ENCODE results near the gene RASSF3.
"Not testable (repeated sequence)": the region's sequence is repeated elsewhere in the genome, so short reads cannot be mapped to it uniquely, and the experiment has no call there.

Gene RASSF3

DNA sequence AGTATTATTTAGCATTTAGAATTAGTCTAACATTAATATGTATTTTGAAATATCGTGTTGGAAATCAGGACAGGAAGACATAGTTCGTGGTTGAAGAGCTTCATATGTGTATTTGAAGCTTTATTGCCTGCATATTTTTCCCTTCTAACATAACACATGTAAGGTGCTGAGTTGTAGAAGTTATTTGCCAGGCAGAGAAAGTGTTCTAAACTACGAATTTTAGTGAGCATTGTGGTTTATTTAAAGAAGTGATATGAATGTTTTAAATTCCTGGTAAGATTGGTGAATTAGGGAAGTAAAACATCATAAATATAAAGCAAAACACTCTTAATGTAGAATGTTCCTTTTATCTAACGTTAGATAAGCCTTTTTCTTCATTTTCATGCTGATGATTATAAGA, 2.5 kb downstream of the RASSF3 start:
- Mint-ChIP-seq H3K27me3 (no peaks in the 10 kb centered on the region), H3K4me1 (peaks cover 56% of the 10 kb centered on the region), H3K9me3 (no peaks in the 10 kb centered on the region), H3K27ac (peak overlapping the region; percentile 91), H3K36me3 (peaks cover 28% of the 10 kb centered on the region), H3K4me3 (peak overlapping the region; percentile 99)
- ATAC-seq: no peak

DNA sequence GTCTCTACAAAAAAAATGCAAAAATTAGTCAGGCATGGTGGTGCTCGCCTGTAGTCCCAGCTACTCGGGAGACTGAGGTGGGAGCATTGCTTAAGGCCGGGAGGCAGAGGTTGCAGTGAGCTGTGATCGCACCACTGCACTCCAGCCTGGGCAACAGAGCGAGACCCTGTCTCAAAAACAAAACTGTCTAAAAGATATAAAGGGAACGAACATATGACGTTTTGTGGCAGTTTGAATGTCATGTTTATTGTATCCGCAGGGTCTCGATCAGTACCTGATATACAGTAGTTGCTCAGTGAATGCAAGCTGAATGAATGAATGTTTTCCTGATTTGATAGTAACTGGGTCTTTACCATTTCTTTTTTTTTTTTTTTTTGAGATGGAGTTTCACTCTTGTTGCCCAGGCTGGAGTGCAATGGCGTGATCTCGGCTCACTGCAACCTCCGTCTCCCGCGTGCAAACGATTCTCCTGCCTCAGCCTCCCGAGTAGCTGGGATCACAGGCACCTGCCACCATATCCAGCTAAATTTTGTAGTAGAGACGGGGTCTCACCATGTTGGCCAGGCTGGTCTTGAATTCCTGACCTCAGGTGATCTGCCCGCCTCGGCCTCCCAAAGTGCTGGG, 3.6 kb downstream of the RASSF3 start:
- H3K27me3 Mint-ChIP-seq, ATAC-seq, H3K9me3 Mint-ChIP-seq: not testable (repeated sequence)
- peaks cover 28% of the 10 kb centered on the region for H3K36me3 Mint-ChIP-seq
- H3K4me3 Mint-ChIP-seq: peak overlapping the region; percentile 99
- H3K4me1 Mint-ChIP-seq: peaks cover 54% of the 10 kb centered on the region
- H3K27ac Mint-ChIP-seq: peak overlapping the region; percentile 91

DNA sequence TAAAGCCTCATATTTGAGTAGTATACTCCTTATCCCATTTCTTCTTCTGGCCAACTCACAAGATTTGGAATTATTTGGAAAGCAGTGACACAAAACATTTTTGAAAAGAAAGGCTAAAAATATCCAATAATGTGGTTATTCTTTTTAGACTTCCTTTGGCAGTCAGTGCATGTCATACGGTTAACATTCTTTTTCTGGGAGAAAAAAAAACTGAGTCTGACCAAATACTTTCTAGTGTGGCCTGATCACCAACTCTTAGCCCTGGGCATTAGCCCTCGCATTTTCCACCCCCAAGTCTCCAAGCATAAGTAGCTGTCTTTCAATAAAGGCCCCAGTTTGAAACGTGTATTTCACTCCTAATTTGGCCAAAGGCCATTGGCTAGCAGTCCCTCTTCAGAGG, 5.9 kb downstream of the RASSF3 start:
- H3K36me3 Mint-ChIP-seq: peaks cover 32% of the 10 kb centered on the region
- H3K4me3 Mint-ChIP-seq: peak overlapping the region; percentile 57
- peaks cover 68% of the 10 kb centered on the region for H3K4me1 Mint-ChIP-seq
- no peaks in the 10 kb centered on the region for H3K9me3 Mint-ChIP-seq
- H3K27me3 Mint-ChIP-seq: no peaks in the 10 kb centered on the region
- ATAC-seq: no peak
- peak overlapping the region; percentile 91 for H3K27ac Mint-ChIP-seq

DNA sequence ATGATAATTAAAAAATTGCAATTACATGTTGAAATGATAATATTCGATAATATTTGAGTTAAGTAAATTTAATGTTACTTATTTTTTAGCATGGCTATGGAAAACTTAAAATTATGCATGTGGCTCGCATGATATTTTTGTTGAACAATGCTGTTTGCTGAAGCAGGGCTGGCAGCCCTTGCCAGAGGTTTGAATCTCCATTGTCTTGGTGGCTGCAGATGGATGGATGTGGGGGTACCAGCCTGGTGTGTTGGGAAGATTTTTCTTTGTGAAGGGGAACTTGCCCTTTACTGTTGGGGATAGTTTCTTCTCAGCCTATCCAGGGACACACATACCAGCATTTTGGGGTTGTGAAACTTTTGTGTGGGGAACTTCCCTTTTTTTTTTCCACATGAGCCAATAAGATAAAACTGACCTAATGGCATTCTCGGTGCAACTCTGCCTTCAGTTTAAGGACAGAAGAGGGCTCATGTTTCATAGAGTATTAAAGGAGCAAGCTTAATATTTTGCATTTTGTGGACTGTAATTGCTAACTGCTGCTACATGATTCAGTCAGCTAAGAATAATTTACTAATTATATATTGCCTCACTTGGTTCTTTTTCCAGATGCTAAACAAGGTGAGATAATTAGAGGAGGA, 8.8 kb downstream of the RASSF3 start:
- H3K27me3 Mint-ChIP-seq: no peaks in the 10 kb centered on the region
- H3K4me3 Mint-ChIP-seq: peak overlapping the region; percentile 77
- H3K27ac Mint-ChIP-seq: peak overlapping the region; percentile 91
- peaks cover 24% of the 10 kb centered on the region for H3K36me3 Mint-ChIP-seq
- no peaks in the 10 kb centered on the region for H3K9me3 Mint-ChIP-seq
- ATAC-seq: peak; percentile 71
- H3K4me1 Mint-ChIP-seq: peaks cover 74% of the 10 kb centered on the region

DNA sequence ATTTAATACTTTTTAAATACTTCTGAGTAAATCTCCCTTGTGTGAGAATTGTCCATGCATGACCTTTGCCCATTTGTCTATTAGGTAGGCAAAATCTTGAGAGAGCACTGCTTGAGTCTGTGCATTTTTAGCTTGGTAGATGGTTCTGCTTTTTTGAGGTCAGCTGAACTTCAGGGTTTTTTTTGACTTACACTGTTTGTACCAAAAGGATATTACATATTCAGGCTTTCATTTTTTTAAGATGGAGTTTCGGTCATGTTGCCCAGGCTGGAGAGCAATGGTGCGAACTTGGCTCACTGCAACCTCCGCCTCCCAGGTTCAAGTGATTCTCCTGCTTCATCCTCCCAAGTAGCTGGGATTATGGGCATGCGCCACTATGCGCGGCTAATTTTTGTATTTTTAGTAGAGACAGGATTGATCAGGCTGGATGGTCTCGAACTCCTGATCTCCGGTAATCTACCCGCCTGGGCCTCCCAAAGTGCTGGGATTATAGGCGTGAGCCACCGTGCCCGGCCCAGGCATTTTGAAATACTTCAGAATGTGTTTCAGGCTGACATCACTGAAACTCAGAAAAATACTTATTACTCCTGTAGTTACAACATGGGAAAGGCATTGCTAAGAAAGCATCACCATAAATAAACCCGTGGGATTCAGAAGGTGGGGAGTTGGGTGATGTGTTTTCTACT, 11.1 kb downstream of the RASSF3 start:
- no peaks in the 10 kb centered on the region for H3K9me3 Mint-ChIP-seq
- H3K27me3 Mint-ChIP-seq: no peaks in the 10 kb centered on the region
- peak overlapping the region; percentile 79 for H3K4me3 Mint-ChIP-seq
- peaks cover 70% of the 10 kb centered on the region for H3K4me1 Mint-ChIP-seq
- peaks cover 18% of the 10 kb centered on the region for H3K36me3 Mint-ChIP-seq
- peak overlapping the region; percentile 91 for H3K27ac Mint-ChIP-seq
- ATAC-seq: peak; percentile 93

DNA sequence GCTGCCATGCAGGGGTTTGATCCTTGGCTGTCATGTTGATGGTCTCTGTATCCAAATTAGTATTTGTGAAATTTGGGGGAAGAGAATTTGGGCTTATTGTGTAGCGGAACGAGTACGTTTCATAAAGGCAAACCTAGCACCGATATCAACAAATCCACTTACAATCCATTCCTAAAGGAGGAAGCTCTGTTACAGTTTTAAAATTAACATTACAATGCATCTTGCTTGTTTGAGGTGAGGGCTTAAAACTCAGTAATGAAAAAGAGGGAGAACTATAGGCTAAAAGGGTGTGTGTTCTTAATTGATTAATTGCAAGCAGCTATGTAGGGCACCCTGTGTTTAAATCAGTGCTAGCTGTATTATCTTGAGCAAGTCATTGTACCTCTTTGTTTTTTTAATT, 13.7 kb downstream of the RASSF3 start:
- peak overlapping the region; percentile 91 for H3K27ac Mint-ChIP-seq

DNA sequence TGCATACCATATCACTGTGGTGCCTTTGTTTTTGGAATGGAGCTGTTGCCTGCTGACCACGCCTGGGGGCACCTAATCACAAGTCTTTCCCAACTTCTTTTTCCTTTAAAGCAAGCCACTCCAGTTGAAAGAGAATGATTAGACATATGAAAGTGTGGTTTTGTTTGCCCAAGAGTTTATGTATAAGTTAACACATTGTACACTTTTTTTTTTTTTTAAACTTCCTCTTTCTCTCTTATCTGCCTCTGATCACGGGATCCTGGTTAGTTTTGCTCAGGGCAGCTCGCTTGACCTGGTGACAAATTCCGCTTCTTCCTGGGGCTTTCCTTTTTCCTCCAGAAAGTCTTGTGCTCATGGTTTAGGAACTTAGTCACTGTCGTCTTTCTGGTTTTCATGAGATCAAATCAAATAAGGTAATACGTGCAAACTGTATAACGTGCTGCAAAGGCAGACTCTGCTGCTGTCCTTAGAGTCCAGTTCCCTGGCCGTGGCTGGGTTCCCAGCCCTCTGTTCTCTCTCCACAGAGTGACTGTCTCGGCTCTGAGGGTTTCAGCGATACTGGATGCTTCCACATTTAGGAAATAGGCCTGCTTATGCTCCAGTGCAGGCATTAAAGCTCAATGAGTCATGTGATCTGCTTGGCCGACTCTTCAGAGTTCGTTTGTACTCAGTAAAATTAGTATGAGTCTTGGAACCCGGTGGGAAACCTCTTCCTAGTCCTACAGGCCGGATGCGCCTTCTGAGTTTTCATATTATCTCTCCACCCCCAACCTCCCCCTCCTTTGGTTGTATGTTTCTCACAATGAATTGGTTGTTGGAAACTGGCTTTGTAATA, 15.2 kb downstream of the RASSF3 start:
- H3K4me3 Mint-ChIP-seq: peak overlapping the region; percentile 81
- H3K4me1 Mint-ChIP-seq: peaks cover 63% of the 10 kb centered on the region
- no peaks in the 10 kb centered on the region for H3K9me3 Mint-ChIP-seq
- H3K27ac Mint-ChIP-seq: peak overlapping the region; percentile 91
- H3K36me3 Mint-ChIP-seq: peaks cover 9% of the 10 kb centered on the region
- H3K27me3 Mint-ChIP-seq: no peaks in the 10 kb centered on the region
- peak; percentile 70 for ATAC-seq

More for the DNA sequence above, 13.7 kb downstream of the RASSF3 start:
- H3K36me3 Mint-ChIP-seq: peaks cover 13% of the 10 kb centered on the region
- no peak overlapping the region for H3K4me3 Mint-ChIP-seq
- H3K9me3 Mint-ChIP-seq: no peaks in the 10 kb centered on the region
- H3K4me1 Mint-ChIP-seq: peaks cover 69% of the 10 kb centered on the region
- no peaks in the 10 kb centered on the region for H3K27me3 Mint-ChIP-seq
- no peak for ATAC-seq

DNA sequence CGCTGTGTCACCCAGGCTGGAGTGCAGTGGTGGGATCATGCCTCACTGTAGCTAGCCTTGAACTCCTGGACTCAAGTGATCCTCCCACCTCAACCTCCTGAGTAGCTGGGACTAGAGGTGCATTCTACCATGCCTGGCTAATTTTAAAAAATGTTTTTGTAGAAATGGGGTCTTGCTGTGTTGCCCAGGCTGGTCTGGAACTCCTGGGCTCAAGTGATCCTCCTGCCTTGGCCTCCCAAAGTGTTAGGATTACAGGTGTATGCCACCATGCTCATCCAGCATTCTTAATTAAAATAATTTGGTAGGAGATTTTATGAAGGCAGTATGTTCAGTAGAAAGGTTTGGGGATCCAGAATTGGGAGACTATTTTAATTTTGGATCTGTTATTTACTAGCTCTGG, 16.3 kb downstream of the RASSF3 start:
- Mint-ChIP-seq H3K27ac (peak overlapping the region; percentile 64), H3K36me3 (peaks cover 20% of the 10 kb centered on the region), H3K4me1 (peaks cover 65% of the 10 kb centered on the region)
- not testable (repeated sequence) for ATAC-seq, H3K4me3 Mint-ChIP-seq, H3K9me3 Mint-ChIP-seq, H3K27me3 Mint-ChIP-seq

DNA sequence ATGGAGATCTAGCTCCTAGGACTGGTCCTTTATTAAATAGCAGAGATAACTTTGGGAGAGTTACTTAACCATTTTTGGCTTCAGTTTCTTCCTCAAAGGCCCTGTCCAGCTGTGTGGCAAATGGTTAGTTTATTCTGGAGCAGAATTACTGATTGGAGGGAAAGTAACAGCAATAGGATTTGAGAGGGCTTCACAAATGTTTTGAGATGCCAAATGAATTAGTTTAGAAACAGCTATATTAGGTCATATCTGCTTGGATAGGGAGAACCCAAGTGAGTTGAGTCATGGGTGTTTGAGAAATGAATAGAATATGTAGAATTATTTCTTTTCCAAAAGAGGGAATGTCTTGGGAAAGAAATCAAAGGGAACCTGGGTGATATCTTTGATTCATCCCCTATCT, 17.5 kb downstream of the RASSF3 start:
- peak overlapping the region; percentile 64 for H3K27ac Mint-ChIP-seq
- no peaks in the 10 kb centered on the region for H3K27me3 Mint-ChIP-seq
- H3K4me3 Mint-ChIP-seq: no peak overlapping the region

DNA sequence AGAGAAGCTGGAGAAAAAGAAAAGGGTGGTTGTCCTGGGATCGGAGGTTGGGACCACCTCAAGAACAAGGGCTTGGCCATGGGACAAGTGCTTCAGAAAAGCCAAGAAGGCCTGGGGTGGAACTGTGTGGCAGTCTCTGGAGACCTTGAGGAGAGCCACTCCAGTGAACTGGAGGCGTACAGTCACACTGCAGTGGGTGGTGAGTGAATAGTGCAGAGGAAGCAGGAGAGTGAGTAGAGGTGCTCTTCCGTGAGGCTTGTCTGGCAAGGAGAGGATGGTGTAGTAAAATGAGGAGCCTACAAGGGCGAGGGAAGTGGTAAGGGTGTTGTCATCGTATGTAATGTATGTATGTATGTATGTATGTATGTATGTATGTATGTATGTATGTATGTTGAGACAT, 20.9 kb downstream of the RASSF3 start:
- peak overlapping the region; percentile 81 for H3K27ac Mint-ChIP-seq
- peaks cover 70% of the 10 kb centered on the region for H3K4me1 Mint-ChIP-seq

More for the DNA sequence above, 17.5 kb downstream of the RASSF3 start:
- H3K4me1 Mint-ChIP-seq: peaks cover 67% of the 10 kb centered on the region
- no peak for ATAC-seq
- peaks cover 27% of the 10 kb centered on the region for H3K36me3 Mint-ChIP-seq
- peaks cover 4% of the 10 kb centered on the region for H3K9me3 Mint-ChIP-seq

DNA sequence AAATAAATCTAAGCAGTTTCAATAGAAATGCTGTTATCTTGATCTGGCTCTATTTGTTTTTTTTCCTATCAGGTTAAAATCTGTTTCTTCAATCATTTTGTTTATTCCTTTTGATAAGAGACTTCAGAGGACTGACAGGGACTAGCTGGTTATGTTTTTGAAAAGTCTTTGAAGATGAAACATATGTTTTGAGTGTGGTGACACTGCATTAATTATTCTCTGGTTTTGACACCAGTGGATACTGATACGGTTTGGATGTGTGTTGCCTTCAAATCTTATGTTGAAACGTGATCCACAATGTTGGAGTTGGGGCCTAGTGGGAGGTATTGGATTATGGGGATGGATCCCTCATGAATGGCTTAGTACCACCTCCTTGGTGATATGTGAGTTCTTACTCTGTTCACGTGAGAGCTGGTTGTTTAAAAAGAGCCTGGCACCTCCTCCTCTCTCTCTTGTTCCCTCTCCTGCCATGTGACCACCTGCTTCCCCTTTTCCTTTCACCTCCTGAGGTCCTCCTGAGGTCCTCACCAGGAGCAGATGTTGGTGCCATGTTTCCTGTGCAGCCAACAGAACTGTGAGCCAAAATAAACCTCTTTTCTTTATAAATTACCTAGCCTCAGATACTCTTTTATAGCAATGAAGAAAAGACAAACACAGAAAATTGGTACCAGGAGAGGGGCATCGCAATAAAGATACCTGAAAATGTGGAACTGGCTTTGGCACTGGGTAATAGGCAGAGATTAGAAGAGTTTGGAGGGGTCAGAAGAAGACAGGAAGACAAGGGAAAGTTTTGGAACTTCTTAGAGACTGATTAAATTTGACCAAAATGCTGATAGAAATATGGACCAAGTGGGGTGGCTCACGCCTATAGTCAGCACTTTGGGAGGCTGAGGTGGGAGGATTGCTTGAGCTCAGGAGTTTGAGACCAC, 23.0 kb downstream of the RASSF3 start:
- H3K4me3 Mint-ChIP-seq: no peak overlapping the region
- ATAC-seq: no peak
- H3K9me3 Mint-ChIP-seq: peaks cover 4% of the 10 kb centered on the region
- H3K4me1 Mint-ChIP-seq: peaks cover 68% of the 10 kb centered on the region
- peak overlapping the region; percentile 20 for H3K27ac Mint-ChIP-seq
- no peaks in the 10 kb centered on the region for H3K27me3 Mint-ChIP-seq
- H3K36me3 Mint-ChIP-seq: peaks cover 47% of the 10 kb centered on the region

More for the DNA sequence above, 20.9 kb downstream of the RASSF3 start:
- Mint-ChIP-seq H3K4me3 (peak overlapping the region; percentile 33), H3K9me3 (peaks cover 4% of the 10 kb centered on the region), H3K36me3 (peaks cover 43% of the 10 kb centered on the region), H3K27me3 (no peaks in the 10 kb centered on the region)
- ATAC-seq: peak; percentile 93

DNA sequence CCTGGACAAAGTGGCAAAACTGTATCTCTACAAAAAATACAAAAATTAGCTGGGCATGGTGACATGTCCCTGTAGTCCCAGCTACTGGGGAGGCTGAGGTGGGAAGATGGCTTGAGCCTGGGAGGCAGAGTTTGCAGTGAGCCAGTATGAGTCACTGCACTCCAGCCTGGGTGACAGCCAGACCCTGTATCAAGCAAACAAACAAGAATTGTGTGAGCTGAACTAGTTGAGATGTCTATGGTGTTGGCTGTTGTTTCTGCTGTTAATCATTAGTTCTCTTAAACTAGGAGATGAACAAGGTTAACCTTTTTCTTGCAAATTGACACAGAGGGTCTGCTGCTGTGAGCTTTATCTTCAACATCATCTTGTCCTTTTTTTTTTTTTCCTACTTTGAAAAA, 23.6 kb downstream of the RASSF3 start:
- ATAC-seq: no peak
- H3K4me3 Mint-ChIP-seq: no peak overlapping the region
- H3K36me3 Mint-ChIP-seq: peaks cover 54% of the 10 kb centered on the region
- no peak overlapping the region for H3K27ac Mint-ChIP-seq
- peaks cover 7% of the 10 kb centered on the region for H3K9me3 Mint-ChIP-seq
- H3K4me1 Mint-ChIP-seq: peaks cover 75% of the 10 kb centered on the region
- no peaks in the 10 kb centered on the region for H3K27me3 Mint-ChIP-seq

DNA sequence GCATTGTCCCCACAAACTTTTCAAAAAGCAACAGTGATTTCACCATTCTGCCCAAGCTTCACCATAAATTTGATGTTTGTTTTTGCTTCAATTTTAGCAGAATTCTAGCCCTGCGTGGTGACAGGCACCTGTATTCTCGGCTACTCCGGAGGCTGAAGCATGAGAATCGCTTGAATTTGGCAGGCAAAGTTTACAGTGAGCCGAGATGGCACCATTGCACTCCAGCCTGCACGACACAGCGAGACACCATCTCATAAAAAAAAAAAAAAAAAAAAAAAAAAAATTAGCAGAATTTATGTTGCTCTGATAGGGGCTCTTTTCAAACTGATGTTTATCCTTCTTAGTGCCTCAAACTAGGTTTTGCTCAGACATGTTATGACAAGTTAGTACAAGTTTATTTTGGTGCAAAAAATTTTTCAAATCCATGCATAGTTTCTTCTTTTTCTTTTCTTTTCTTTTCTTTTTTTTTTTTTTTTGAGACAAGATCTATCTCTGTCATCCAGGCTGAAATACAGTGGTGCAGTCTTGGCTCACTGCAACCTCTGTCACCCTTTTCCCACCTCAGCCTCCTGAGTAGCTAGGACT, 24.3 kb downstream of the RASSF3 start:
- H3K27ac Mint-ChIP-seq: peak overlapping the region; percentile 1
- no peak overlapping the region for H3K4me3 Mint-ChIP-seq
- no peaks in the 10 kb centered on the region for H3K27me3 Mint-ChIP-seq
- H3K4me1 Mint-ChIP-seq: peaks cover 79% of the 10 kb centered on the region
- ATAC-seq: no peak
- peaks cover 54% of the 10 kb centered on the region for H3K36me3 Mint-ChIP-seq
- peaks cover 7% of the 10 kb centered on the region for H3K9me3 Mint-ChIP-seq

Measured in stimulated activated memory B cell treated with anti-CD40 and anti-IgM and Interleukin-4, amounts not matched to agents 10 μg/mL and 1 μg/mL and 100 μg/mL, for 72 hours (primary cell).